ENCODE measurements around the gene CTSL.
"Not testable (repeated sequence)": the region's sequence is repeated elsewhere in the genome, so short reads cannot be mapped to it uniquely, and the experiment has no call there.

The CTSL gene

GRCh38 chr9:87759980-87760379 is 34.1 kb downstream of the CTSL start:
- DNase-seq (ENCODE audit: low read depth in 3 of 3), result not testable (repeated sequence)

GRCh38 chr9:87760529-87760928 is 34.6 kb downstream of the CTSL start:
- DNase-seq (ENCODE audit: low read depth in 3 of 3), result no peak

- no peak for DNase-seq (ENCODE audit: low read depth in 3 of 3)
Measured at GRCh38 chr9:87763286-87763685, 37.4 kb downstream of the CTSL start.

GRCh38 chr9:87765521-87765920 is 39.6 kb downstream of the CTSL start:
- no peak for DNase-seq (ENCODE audit: low read depth in 3 of 3)

GRCh38 chr9:87766697-87767096 is 40.8 kb downstream of the CTSL start:
- no peak for DNase-seq (ENCODE audit: low read depth in 3 of 3)

GRCh38 chr9:87770616-87771315 is 44.8 kb downstream of the CTSL start:
- no peak for DNase-seq (ENCODE audit: low read depth in 3 of 3)

- no peak for DNase-seq (ENCODE audit: low read depth in 3 of 3)
Measured at GRCh38 chr9:87771316-87772006, 45.5 kb downstream of the CTSL start.

- DNase-seq (ENCODE audit: low read depth in 3 of 3), result no peak
Measured at GRCh38 chr9:87776481-87777379, 50.8 kb downstream of the CTSL start.

GRCh38 chr9:87778996-87779395 is 53.1 kb downstream of the CTSL start:
- DNase-seq (ENCODE audit: low read depth in 3 of 3), result no peak
